MCF 10A (cell line): ENCODE data around the gene ZNF101. TPM values are rescaled to one million over a fixed set of nuclear protein-coding genes. Genes with fewer than 3 reads are reported as not detected.

Source experiments
- BruUV-seq: library from RNA; stranded (reverse); fragments of 400-500 nt; replicated peaks from 2 replicates; lab custom pipeline; 2021; lab: Mats Ljungman, UMichigan
- CTCF ChIA-PET: fragments of 300-600 bp; sonication (Branson Sonifier 250); formaldehyde crosslinking; extraction: SDS; loops from one replicate; lab custom pipeline; 2021; ENCODE audit warnings: antibody characterized with exemption, inconsistent platforms; lab: Yijun Ruan, JAX
- POLR2A ChIA-PET: fragments of 300-600, 350-650 bp; sonication (Branson Sonifier 250); formaldehyde crosslinking; extraction: SDS; loops from one replicate; lab custom pipeline; 2020; ENCODE audit warnings: antibody characterized with exemption, inconsistent platforms; lab: Yijun Ruan, JAX
- DNase-seq: peaks from one replicate; pipeline ENCODE4 v3.0.0-alpha.2; 2018; ENCODE audit not compliant: unreplicated experiment
- H3K27ac Mint-ChIP-seq: one replicate; pipeline ENCODE4 v1.8.0; 2022; ENCODE audit warnings: mild to moderate bottlenecking, low read depth, mixed read lengths; ENCODE audit not compliant: unreplicated experiment
- H3K27me3 Mint-ChIP-seq: one replicate; pipeline ENCODE4 v1.8.0; 2022; ENCODE audit warnings: mixed read lengths; ENCODE audit not compliant: insufficient read depth, unreplicated experiment
- H3K36me3 Mint-ChIP-seq: one replicate; pipeline ENCODE4 v1.8.0; 2022; ENCODE audit warnings: mild to moderate bottlenecking, moderate library complexity, mixed read lengths; ENCODE audit not compliant: insufficient read depth, unreplicated experiment
- H3K4me1 Mint-ChIP-seq: one replicate; pipeline ENCODE4 v1.8.0; 2022; ENCODE audit warnings: mixed read lengths; ENCODE audit not compliant: insufficient read depth, unreplicated experiment
- H3K4me3 Mint-ChIP-seq: one replicate; pipeline ENCODE4 v1.8.0; 2022; ENCODE audit warnings: mild to moderate bottlenecking, moderate library complexity, mixed read lengths; ENCODE audit not compliant: unreplicated experiment
- H3K9me3 Mint-ChIP-seq: one replicate; pipeline ENCODE4 v1.8.0; 2022; ENCODE audit warnings: mixed read lengths; ENCODE audit not compliant: unreplicated experiment
- CTCF ChIP-seq: fragments of 200-600 bp; IDR thresholded peaks from one replicate; pipeline ENCODE4 v1.8.0; 2022; ENCODE audit warnings: antibody characterized with exemption, mild to moderate bottlenecking; ENCODE audit not compliant: unreplicated experiment
- intact Hi-C: fragments of 100-400 bp; cut with micrococcal nuclease; formaldehyde crosslinking; loops from 2 replicates; pipeline ENCODE4 v1.14.1; 2022
- total RNA-seq: library from RNA; stranded (reverse); gene quantifications from 2 replicates; pipeline ENCODE4 v1.2.3, GENCODE V29; 2022

ZNF101 gene
- total RNA-seq, 1 experiment from 2014 or later: 8.6 TPM

GRCh38 chr19:19711306-19711933, 42.8 kb downstream of the ZNF101 start:
- Mint-ChIP-seq H3K4me3 (no peak overlapping the region), H3K4me1 (no peaks in the 10 kb centered on the region), H3K27ac (no peak overlapping the region), H3K9me3 (peaks cover 8% of the 10 kb centered on the region), H3K36me3 (peaks cover 67% of the 10 kb centered on the region), H3K27me3 (no peaks in the 10 kb centered on the region)
- no TSS peak for BruUV-seq
- ChIA-PET POLR2A (interaction anchor here (0.6 kb wide), 1 partner anchor 65 kb away, joined by 3 read pairs; no protein-coding TSS in a partner anchor), CTCF (no interaction called here)
- intact Hi-C loops: no loop called here
- no peak for TF ChIP-seq CTCF
- no peak for DNase-seq

- Mint-ChIP-seq H3K4me1 (no peaks in the 10 kb centered on the region), H3K9me3 (peaks cover 8% of the 10 kb centered on the region), H3K27me3 (no peaks in the 10 kb centered on the region), H3K4me3 (no peak overlapping the region), H3K36me3 (peaks cover 68% of the 10 kb centered on the region), H3K27ac (no peak overlapping the region)
- BruUV-seq: no TSS peak
- POLR2A ChIA-PET: no interaction called here
- no peak for DNase-seq
- CTCF ChIA-PET: no interaction called here
- intact Hi-C loops: no loop called here
- TF ChIP-seq CTCF: no peak
Measured at GRCh38 chr19:19711934-19712828, 43.5 kb downstream of the ZNF101 start.

GRCh38 chr19:19719798-19720197, 51.2 kb downstream of the ZNF101 start:
- Mint-ChIP-seq H3K36me3 (peaks cover 11% of the 10 kb centered on the region), H3K27me3 (no peaks in the 10 kb centered on the region), H3K9me3 (peaks cover 28% of the 10 kb centered on the region), H3K27ac (no peak overlapping the region), H3K4me1 (no peaks in the 10 kb centered on the region), H3K4me3 (no peak overlapping the region)
- DNase-seq: no peak
- ChIA-PET POLR2A (interaction anchor here (0.7 to 1.2 kb wide), 2 partner anchors 14 to 68 kb away, joined by 3 to 6 read pairs; partner anchors contain the start of gene ZNF14), CTCF (no interaction called here)
- TF ChIP-seq CTCF: no peak
- intact Hi-C loops: no loop called here
- no TSS peak for BruUV-seq

GRCh38 chr19:19721896-19722295, 53.3 kb downstream of the ZNF101 start:
- ChIA-PET CTCF (interaction anchor here (0.6 kb wide), 1 partner anchor 28 kb away, joined by 3 read pairs; no protein-coding TSS in a partner anchor), POLR2A (no interaction called here)
- no peak overlapping the region for H3K4me3 Mint-ChIP-seq
- H3K27me3 Mint-ChIP-seq: no peaks in the 10 kb centered on the region
- H3K4me1 Mint-ChIP-seq: no peaks in the 10 kb centered on the region
- peaks cover 15% of the 10 kb centered on the region for H3K36me3 Mint-ChIP-seq
- TF ChIP-seq CTCF: no peak
- intact Hi-C loops: no loop called here
- no peak overlapping the region for H3K27ac Mint-ChIP-seq
- BruUV-seq: no TSS peak
- DNase-seq: no peak
- H3K9me3 Mint-ChIP-seq: peaks cover 36% of the 10 kb centered on the region
